GM04503 (cell line): ENCODE data around the gene APAF1.

Experiments used
- DNase-seq: peaks from one replicate; pipeline ENCODE4 v3.0.0-alpha.2; 2012; ENCODE audit warnings: low read depth

The APAF1 gene

GRCh38 chr12:98671459-98671858, 26.4 kb downstream of the APAF1 start:
- DNase-seq, result no peak

GRCh38 chr12:98674841-98675240, 29.8 kb downstream of the APAF1 start:
- DNase-seq, result no peak

GRCh38 chr12:98678236-98678945, 33.3 kb downstream of the APAF1 start:
- no peak for DNase-seq

- DNase-seq, result no peak
Observed at GRCh38 chr12:98678946-98679610, 34.0 kb downstream of the APAF1 start.

GRCh38 chr12:98679611-98680005, 34.5 kb downstream of the APAF1 start:
- no peak for DNase-seq

- DNase-seq, result no peak
Observed at GRCh38 chr12:98684199-98684598, 39.1 kb downstream of the APAF1 start.

GRCh38 chr12:98686603-98687002, 41.5 kb downstream of the APAF1 start:
- DNase-seq, result no peak

GRCh38 chr12:98691351-98691750, 46.3 kb downstream of the APAF1 start:
- DNase-seq, result no peak

- DNase-seq, result no peak
Observed at GRCh38 chr12:98696036-98696646, 51.1 kb downstream of the APAF1 start.

- no peak for DNase-seq
Observed at GRCh38 chr12:98697209-98697608, 52.1 kb downstream of the APAF1 start.

GRCh38 chr12:98698603-98699463, 53.7 kb downstream of the APAF1 start:
- DNase-seq, result peak; percentile 8

GRCh38 chr12:98699586-98699985, 54.5 kb downstream of the APAF1 start:
- no peak for DNase-seq

GRCh38 chr12:98701166-98701565, 56.1 kb downstream of the APAF1 start:
- no peak for DNase-seq

GRCh38 chr12:98709022-98709421, 63.9 kb downstream of the APAF1 start:
- DNase-seq, result no peak

GRCh38 chr12:98714426-98714825, 69.3 kb downstream of the APAF1 start:
- no peak for DNase-seq

- no peak for DNase-seq
Observed at GRCh38 chr12:98719515-98720504, 74.7 kb downstream of the APAF1 start.

GRCh38 chr12:98721204-98721702, 76.2 kb downstream of the APAF1 start:
- DNase-seq, result no peak

- DNase-seq, result no peak
Observed at GRCh38 chr12:98724384-98725155, 79.5 kb downstream of the APAF1 start.

GRCh38 chr12:98725476-98726247, 80.6 kb downstream of the APAF1 start:
- peak; percentile 28 for DNase-seq
